Activated CD4-positive, alpha-beta T cell treated with anti-CD3 and anti-CD28 coated beads, Interleukin-2, amount 50 U/mL, for 24 hours (primary cell): ENCODE data around the gene POLR3E.
"Not testable (repeated sequence)": the region's sequence is repeated elsewhere in the genome, so short reads cannot be mapped to it uniquely, and the experiment has no call there.

Experiments used
- DNase-seq, 2 donors: peaks; one replicate each; pipeline ENCODE4 v3.0.0-alpha.2; 2020; ENCODE audit warnings: low read depth in 1 of 2, low spot score in 1 of 2

The POLR3E gene

GRCh38 chr16:22291860-22292318 is 5.3 kb upstream of the POLR3E start:
- no peak for DNase-seq

GRCh38 chr16:22292320-22292719 is 4.9 kb upstream of the POLR3E start:
- no peak for DNase-seq

- no peak for DNase-seq
Observed at GRCh38 chr16:22293137-22294106, 3.8 kb upstream of the POLR3E start.

DNA sequence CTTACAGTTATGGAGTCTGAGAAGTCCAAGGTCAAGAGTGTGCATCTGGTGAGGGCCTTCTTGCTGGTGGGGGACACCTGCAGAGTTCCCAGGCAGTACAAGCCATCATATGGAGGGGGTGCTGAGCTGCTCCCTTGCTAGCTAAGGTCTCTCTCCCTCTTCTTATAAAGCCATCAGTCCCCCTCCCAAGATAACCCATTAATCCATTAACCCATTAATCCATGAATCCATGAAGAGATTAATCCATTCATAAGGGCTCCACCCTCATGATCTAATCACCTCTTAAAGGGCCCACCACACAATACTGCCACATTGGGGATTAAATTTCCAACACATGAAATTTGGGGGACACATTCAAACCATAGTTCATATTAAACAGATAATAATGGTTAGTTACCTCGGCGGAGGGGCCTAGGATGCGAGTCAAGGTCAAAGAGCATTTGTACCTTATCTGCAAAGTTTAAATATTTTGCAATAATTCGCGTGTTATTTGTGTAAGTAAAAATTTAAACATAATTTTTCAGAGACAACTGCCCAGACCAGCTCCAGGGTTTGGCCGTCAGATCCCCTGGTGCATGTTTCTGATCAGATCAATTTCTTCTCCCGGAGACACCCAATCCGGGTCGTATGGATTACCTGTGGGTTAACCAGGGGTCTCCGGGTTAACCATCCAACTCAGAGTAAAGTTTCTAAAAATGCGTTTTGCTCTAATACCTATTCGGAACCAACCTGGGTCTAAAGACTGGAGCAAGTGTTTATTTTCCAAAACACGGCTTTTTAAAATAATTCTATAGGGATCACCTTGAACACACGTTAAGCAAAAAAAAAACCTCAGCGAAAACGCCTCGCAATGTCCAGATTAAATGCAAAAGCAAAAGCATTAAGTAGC is 740 bp upstream of the POLR3E start:
- peak in 1 of 2 donors; percentile 13 for DNase-seq

GRCh38 chr16:22297871-22298733 is 893 bp downstream of the POLR3E start:
- peak; percentile 47 to 75 for DNase-seq

DNA sequence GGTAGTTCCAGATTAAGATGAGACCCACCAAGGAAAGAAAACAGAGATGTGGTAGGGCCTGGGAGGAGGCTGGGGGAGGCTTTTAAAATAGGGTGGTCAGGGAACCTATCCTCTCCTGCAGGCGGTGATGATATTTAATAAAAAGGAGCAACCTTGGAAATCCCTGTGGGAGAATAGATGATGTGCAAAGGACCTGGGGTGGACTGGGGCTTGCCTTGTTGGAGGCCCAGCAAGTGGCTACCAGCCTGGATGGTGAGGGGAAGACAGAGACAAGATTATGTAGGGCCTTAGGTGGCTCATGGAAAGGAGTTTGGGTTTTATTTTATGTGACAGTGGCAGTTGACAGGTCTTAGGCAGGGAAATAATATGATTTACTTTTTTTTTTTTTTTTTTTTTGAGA is 1.8 kb downstream of the POLR3E start:
- DNase-seq = no peak

DNA sequence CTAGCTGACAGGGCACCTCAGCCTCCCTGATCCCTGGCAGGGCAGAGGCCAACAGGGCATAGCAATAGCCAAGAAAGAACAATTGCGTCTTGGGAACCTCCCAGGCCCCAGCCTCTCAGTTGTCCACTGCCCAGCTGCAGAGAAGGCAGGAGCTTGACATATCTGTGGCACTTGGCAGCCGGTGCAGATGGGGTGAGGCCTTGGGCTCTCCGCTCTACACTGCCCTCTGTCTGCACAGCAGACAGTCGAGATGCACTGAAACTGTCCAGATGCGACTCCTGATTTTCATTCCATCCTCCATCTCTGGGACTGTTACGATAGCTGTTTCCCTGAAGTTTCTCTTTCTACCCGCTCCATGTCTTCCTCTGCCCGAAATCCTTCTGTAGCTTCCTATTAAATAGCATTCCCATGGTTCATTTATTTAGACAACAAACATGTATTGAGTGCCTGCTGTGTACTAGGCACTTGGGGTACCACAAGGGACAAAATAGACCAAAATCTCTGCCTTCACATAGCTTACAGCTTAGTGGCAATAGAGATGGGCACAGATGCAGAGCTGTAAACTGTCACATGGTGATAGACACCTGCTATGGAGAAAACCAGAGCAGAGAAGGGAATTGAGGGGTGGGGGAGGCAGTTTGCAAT is 3.3 kb downstream of the POLR3E start:
- DNase-seq = peak in 1 of 2 donors; percentile 13

- not testable (repeated sequence) for DNase-seq
Observed at GRCh38 chr16:22301423-22301822, 4.2 kb downstream of the POLR3E start.

DNA sequence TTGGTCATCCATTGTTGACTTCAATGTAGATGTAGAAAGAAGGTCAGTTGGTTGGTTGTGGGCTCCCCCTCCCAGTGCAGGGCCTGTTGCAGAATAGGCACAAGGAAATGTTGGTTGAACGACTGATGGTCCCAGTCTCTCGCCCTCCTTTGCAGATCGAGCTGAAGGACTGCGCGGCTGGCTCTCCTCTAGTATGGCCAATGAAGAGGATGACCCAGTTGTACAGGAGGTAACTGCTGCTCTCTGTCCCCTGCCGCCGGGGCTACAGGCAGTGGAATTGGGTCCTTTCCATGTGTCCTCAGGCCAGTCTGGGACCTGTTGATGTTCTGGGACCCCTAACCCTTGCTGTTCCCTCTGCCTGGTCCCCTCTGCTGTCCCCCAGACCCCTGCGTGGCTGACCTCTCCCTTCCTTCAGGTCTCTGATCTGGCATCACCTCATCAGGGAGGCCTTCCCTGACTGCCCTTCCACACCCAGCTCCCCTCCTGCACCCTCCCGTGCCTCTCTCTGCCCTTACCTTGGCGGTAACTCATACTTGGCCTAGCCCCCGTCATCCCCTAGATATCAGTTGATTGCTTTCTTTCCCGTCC is 5.7 kb downstream of the POLR3E start:
- DNase-seq = no peak

DNA sequence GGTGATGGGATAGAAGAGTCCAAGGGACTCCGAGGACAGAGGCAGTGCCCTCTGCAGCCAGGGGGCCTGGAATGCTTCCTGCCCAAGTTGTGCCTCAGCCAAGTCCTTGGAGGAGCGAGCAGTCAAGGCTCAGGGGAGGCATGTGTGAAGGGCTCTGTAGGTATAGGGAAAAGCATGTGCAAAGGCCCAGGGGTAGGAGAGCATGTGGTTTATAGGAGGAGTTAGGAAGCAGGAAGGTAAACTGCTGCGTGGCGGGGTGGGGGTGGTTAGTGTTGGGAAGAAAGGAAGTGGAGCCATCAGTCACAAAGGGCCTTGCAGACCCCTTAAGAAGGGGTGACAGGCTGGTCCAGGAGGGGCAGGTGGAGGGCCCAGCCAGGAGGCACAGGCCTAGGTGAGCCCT is 7.2 kb downstream of the POLR3E start:
- DNase-seq = no peak

- no peak for DNase-seq
Observed at GRCh38 chr16:22306788-22307187, 9.6 kb downstream of the POLR3E start.

DNA sequence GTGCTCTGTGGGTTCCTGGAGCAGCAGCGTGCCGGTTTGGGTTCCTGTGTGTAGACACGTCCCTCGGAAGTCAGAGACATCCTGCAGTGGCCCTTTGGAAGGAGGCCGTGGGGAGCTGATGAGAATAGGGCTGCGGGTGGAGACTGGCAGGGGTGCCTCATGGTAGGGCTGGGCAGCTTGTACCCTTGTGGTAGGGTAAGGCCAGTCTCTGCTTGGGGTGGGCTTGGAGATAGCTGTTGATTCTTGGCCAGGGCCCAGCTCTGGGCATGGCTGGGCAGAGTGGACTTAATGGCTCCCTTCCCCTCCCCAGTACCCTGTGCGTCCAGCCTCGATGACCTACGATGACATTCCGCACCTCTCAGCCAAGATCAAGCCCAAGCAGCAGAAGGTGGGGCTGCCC is 10.6 kb downstream of the POLR3E start:
- DNase-seq = no peak

GRCh38 chr16:22308824-22309520 is 11.8 kb downstream of the POLR3E start:
- DNase-seq = no peak

- no peak for DNase-seq
Observed at GRCh38 chr16:22311520-22311919, 14.3 kb downstream of the POLR3E start.

DNA sequence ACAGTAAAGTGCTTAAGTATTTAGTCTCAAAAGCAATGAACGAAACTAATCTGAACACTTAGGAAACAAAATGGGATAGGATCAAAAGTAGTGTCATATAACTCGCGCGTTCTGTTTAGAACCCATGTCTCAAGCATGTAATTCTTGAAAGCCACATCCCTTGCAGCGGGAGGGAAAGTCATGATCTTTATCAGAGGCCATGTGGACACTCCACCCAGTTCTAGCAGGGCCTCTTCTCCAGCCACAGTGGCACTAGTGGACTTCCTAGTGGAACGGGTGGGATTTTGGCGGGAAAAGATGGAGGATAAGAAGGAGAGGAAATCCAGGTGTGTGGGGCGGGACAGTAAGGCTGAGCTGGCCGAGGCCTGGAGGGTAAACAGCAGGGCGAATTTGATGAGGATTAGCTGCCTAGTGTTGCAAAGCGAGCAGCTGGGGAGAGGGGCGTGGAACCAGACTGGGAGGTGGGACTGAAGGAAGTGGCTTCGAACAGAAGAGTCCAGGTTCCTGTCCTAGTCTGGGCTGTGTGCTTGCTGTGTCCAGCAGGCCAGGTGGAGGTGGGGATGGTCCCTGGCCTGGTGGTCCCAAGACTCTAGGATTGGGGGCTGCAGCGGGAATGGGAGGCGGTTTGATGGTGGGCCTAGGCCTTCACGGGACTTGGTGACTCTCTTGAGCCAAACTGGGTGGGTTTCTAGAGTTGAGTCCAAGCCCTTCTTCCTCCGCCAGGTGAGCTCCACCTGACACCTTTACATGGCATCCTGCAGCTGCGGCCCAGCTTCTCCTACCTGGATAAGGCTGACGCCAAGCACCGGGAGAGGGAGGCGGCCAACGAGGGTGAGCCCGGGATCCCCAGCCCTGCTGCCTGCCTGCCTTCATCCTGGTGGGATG is 15.9 kb downstream of the POLR3E start:
- no peak for DNase-seq

- no peak for DNase-seq
Observed at GRCh38 chr16:22313876-22314470, 16.8 kb downstream of the POLR3E start.

GRCh38 chr16:22314661-22315626 is 17.7 kb downstream of the POLR3E start:
- no peak for DNase-seq
